A549 (cell line): ENCODE results near the gene SLC29A3. TPM values are rescaled to one million over a fixed set of nuclear protein-coding genes. Genes with fewer than 3 reads are reported as not detected.

Experiments
- ATAC-seq, 2 experiments: fragments of 200-7000 bp in 1 of 2; fragments of >200 bp in 1 of 2; cut with Nextera tagmentation in 1 of 2; cut with Tn5 transposase in 1 of 2; 3 replicates each; pipeline versions ENCODE4 v1.8.0 to v1.9.1; 2018 to 2020; ENCODE audit warnings: mild to moderate bottlenecking in 1 of 2, moderate library complexity in 1 of 2
- CTCF ChIA-PET: fragments of 300-600 bp; sonication (Branson Sonifier 250); formaldehyde crosslinking; extraction: SDS; loops from one replicate; lab custom pipeline; 2021; ENCODE audit warnings: antibody characterized with exemption, inconsistent platforms; lab: Yijun Ruan, JAX
- POLR2A ChIA-PET: fragments of 350-600 bp; formaldehyde crosslinking; extraction: SDS; loops from one replicate; lab custom pipeline; 2021; ENCODE audit warnings: antibody characterized with exemption, inconsistent platforms; lab: Yijun Ruan, JAX
- DNase-seq, 2 experiments: peaks; one replicate each; pipeline versions ENCODE4 v3.0.0 to v3.0.0-alpha.2; 2011 to 2016; ENCODE audit warnings: low read depth in 1 of 2, low spot score in 1 of 2
- FAIRE-seq: peaks from 2 replicates; lab custom pipeline; 2011; peaks lifted over from hg19 to GRCh38; lab: Jason Lieb, UNC
- H3K27ac ChIP-seq, 2 experiments: fragments of >200 bp; sonication (Bioruptor Twin); formaldehyde crosslinking; 3 replicates each; pipeline ENCODE4 v1.5.1; 2016 to 2017
- H3K4me1 ChIP-seq: fragments of >200 bp; sonication (Bioruptor Twin); formaldehyde crosslinking; 3 replicates; pipeline ENCODE4 v1.6.1; 2016
- H3K4me2 ChIP-seq: fragments of >200 bp; sonication (Bioruptor Twin); formaldehyde crosslinking; 3 replicates; pipeline ENCODE4 v1.6.1; 2016
- H3K4me3 ChIP-seq: fragments of >200 bp; sonication (Bioruptor Twin); formaldehyde crosslinking; 3 replicates; pipeline ENCODE4 v1.5.1; 2016
- H3K9me3 ChIP-seq: fragments of >200 bp; sonication (Bioruptor Twin); formaldehyde crosslinking; 3 replicates; pipeline ENCODE4 v1.6.1; 2016
- ATOH8 ChIP-seq: fragments of 250-450 bp; sonication (Bioruptor Pico); IDR thresholded peaks from 2 replicates; pipeline ENCODE4 v1.5.0; 2020; ENCODE audit warnings: low read depth, mild to moderate bottlenecking, moderate library complexity
- FOSB ChIP-seq: fragments of 250-450 bp; sonication (Bioruptor Pico); IDR thresholded peaks from 2 replicates; pipeline ENCODE4 v1.5.0; 2020; ENCODE audit warnings: mild to moderate bottlenecking, moderate library complexity
- GATA3 ChIP-seq: IDR thresholded peaks from 2 replicates; pipeline ENCODE4 v1.6.1; 2012; ENCODE audit warnings: borderline replicate concordance
- HDAC2 ChIP-seq: fragments of 200-600 bp; sonication (generic); IDR thresholded peaks from 2 replicates; pipeline ENCODE4 v1.6.1; 2016
- HEYL ChIP-seq: fragments of 250-450 bp; sonication (Bioruptor Pico); IDR thresholded peaks from 2 replicates; pipeline ENCODE4 v1.8.0; 2021; ENCODE audit warnings: mild to moderate bottlenecking, moderate library complexity
- HOXB5 ChIP-seq: fragments of 250-450 bp; sonication (Bioruptor Pico); IDR thresholded peaks from 2 replicates; pipeline ENCODE4 v1.5.0; 2020; ENCODE audit warnings: mild to moderate bottlenecking, moderate library complexity
- JUN ChIP-seq, 2 experiments: fragments of >200 bp; sonication (Bioruptor Twin); formaldehyde crosslinking; IDR thresholded peaks; 2 replicates in 1 of 2; 3 replicates in 1 of 2; pipeline ENCODE4 v1.6.1; 2016 to 2017
- JUNB ChIP-seq: fragments of >200 bp; sonication (Bioruptor Twin); formaldehyde crosslinking; IDR thresholded peaks from 2 replicates; pipeline ENCODE4 v1.6.1; 2016
- KDM5A ChIP-seq: fragments of 200-600 bp; sonication (generic); IDR thresholded peaks from 2 replicates; pipeline ENCODE4 v1.6.1; 2016; ENCODE audit warnings: antibody characterized with exemption, mild to moderate bottlenecking
- MAZ ChIP-seq: fragments of 150-350 bp; IDR thresholded peaks from 2 replicates; pipeline ENCODE4 v1.6.1; 2014; ENCODE audit warnings: antibody characterized with exemption, low read depth, low read length, borderline replicate concordance
- NPAS2 ChIP-seq: fragments of 250-450 bp; sonication (Bioruptor Pico); IDR thresholded peaks from 2 replicates; pipeline ENCODE4 v1.8.0; 2022; ENCODE audit warnings: mild to moderate bottlenecking, moderate library complexity, borderline replicate concordance
- NR3C1 ChIP-seq: fragments of >200 bp; sonication (Bioruptor Twin); formaldehyde crosslinking; IDR thresholded peaks from 3 replicates; pipeline ENCODE4 v1.6.1; 2017
- PHF8 ChIP-seq: fragments of 200-600 bp; sonication (generic); IDR thresholded peaks from 2 replicates; pipeline ENCODE4 v1.6.1; 2016; ENCODE audit warnings: low read depth, mild to moderate bottlenecking, antibody characterized with exemption, moderate library complexity, borderline replicate concordance
- RAD21 ChIP-seq, 2 experiments: fragments of >200 bp in 1 of 2; sonication (Bioruptor Twin) in 1 of 2; formaldehyde crosslinking in 1 of 2; IDR thresholded peaks in 1 of 2; conservative IDR thresholded peaks in 1 of 2; 2 replicates in 1 of 2; 3 replicates in 1 of 2; pipeline ENCODE4 v1.6.1; 2012 to 2018; ENCODE audit warnings: inconsistent platforms in 1 of 2
- RCOR1 ChIP-seq: fragments of 150-350 bp; IDR thresholded peaks from 2 replicates; pipeline ENCODE4 v1.6.1; 2014; ENCODE audit warnings: antibody characterized with exemption, low read length, low read depth
- SMC3 ChIP-seq: fragments of >200 bp; sonication (Bioruptor Twin); formaldehyde crosslinking; IDR thresholded peaks from 3 replicates; pipeline ENCODE4 v1.6.1; 2018; ENCODE audit warnings: inconsistent platforms
- USF2 ChIP-seq: fragments of 450-650 bp; IDR thresholded peaks from 2 replicates; pipeline ENCODE4 v1.6.1; 2014; ENCODE audit warnings: antibody characterized with exemption
- ZC3H11A ChIP-seq: fragments of 450-650 bp; IDR thresholded peaks from 2 replicates; pipeline ENCODE4 v1.6.1; 2014; ENCODE audit warnings: antibody characterized with exemption, mild to moderate bottlenecking
- WGBS: methylation state at CpG from one replicate; pipeline ENCODE4 v1.1.6; 2017; ENCODE audit errors: missing lambda C conversion rate; 5-methylcytosine and 5-hydroxymethylcytosine counted together
- polyA plus RNA-seq, 4 experiments: library from polyadenylated mRNA; depleted of rRNA in 3 of 4; stranded (reverse); fragments of >200 nt; fragmentation: RNase III in 1 of 4; extraction: RNeasy Plus Mini Kit Qiagen cat#74134 plus additional on column Dnase treatment in 1 of 4; gene quantifications; 2 replicates in 3 of 4; 3 replicates in 1 of 4; pipeline ENCODE4 v1.2.3, GENCODE V29; 2011 to 2017
- TF ChIP-seq, protein P1 (sequence below): fragments of >200 bp; sonication (Bioruptor Twin); formaldehyde crosslinking; IDR thresholded peaks from 3 replicates; pipeline ENCODE4 v1.5.1; 2016
- TF ChIP-seq, protein P2 (sequence below): fragments of 200-600 bp; sonication (generic); IDR thresholded peaks from 2 replicates; pipeline ENCODE4 v1.6.1; 2016; ENCODE audit warnings: antibody characterized with exemption, mild to moderate bottlenecking, moderate library complexity
- TF ChIP-seq, protein P3 (sequence below): fragments of 250-450 bp; sonication (Bioruptor Pico); IDR thresholded peaks from 2 replicates; pipeline ENCODE4 v1.5.0; 2021; ENCODE audit warnings: mild to moderate bottlenecking, moderate library complexity, borderline replicate concordance

Gene SLC29A3
- polyA plus RNA-seq, 2 of the 4 experiments (the other 2 are of a cell fraction) = 7.2 to 11.4 TPM

DNA sequence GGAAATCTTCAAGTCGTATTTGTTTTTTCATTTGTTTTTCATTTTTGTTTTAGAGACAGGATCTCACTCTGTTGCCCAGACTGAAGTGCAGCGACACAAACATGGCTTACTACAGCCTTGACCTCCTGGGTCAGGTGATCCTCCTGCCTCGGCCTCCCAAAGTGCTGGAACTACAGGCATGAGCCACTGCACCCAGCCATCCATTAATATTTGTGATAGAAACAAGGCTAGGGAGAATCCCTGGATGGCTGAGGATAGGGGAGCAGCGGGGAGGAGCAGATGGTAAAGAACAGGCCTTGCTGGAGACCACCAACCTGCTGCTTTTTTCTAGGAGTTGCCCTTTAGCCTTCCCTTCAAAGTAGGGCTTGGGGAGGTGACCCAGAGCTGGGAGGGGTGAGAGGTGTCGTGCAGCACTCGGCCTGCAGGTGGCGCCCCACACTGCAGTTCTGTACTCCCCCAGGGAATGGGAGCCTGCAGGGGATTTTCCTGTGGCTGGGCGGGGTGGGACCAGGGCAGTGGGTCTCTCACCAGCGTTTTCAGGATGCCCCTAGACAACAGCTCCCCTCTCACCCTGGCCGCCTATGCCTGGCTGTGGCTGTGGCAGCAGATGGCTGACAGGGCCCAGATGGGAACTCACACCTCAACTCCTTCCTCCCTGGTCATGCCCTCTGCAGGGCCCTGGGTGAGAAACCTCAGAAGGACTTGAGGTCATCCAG lies 65.1 kb downstream of the SLC29A3 start:
- WGBS = 19% methylated on average over 9 of the region's 10 CpGs
- ATAC-seq = peak; percentile 91 to 98
- no peak overlapping the region for H3K4me3 ChIP-seq
- H3K27ac ChIP-seq = no peak overlapping the region
- no peaks in the 10 kb centered on the region for H3K4me1 ChIP-seq
- no peak overlapping the region for H3K4me2 ChIP-seq
- TF ChIP-seq KDM5A (no peak), HDAC2 (no peak), SMC3 (peak; percentile 76), RAD21 (conservative IDR thresholded peaks at IDR 0.05 in 1 of 2, IDR thresholded peaks at IDR 0.05 in 1 of 2) (peak; percentile 85 to 89)
- TF ChIP-seq, protein P1, sequence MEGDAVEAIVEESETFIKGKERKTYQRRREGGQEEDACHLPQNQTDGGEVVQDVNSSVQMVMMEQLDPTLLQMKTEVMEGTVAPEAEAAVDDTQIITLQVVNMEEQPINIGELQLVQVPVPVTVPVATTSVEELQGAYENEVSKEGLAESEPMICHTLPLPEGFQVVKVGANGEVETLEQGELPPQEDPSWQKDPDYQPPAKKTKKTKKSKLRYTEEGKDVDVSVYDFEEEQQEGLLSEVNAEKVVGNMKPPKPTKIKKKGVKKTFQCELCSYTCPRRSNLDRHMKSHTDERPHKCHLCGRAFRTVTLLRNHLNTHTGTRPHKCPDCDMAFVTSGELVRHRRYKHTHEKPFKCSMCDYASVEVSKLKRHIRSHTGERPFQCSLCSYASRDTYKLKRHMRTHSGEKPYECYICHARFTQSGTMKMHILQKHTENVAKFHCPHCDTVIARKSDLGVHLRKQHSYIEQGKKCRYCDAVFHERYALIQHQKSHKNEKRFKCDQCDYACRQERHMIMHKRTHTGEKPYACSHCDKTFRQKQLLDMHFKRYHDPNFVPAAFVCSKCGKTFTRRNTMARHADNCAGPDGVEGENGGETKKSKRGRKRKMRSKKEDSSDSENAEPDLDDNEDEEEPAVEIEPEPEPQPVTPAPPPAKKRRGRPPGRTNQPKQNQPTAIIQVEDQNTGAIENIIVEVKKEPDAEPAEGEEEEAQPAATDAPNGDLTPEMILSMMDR = peak; percentile 86
- TF ChIP-seq, all 56 proteins: peak for 3
- ChIA-PET POLR2A (no interaction called here), CTCF (interaction anchor here (0.6 to 47.4 kb wide), 45 partner anchors 12 to 512 kb away, joined by 3 to 977 read pairs (median 4); partner anchors contain the start of genes CDH23 and SLC29A3)
- H3K9me3 ChIP-seq = no peaks in the 10 kb centered on the region
- DNase-seq = peak; percentile 58 to 78
- no peak for FAIRE-seq

- H3K27ac ChIP-seq = no peak overlapping the region
- TF ChIP-seq ZC3H11A (no peak), RAD21 (conservative IDR thresholded peaks at IDR 0.05 in 1 of 2, IDR thresholded peaks at IDR 0.05 in 1 of 2) (no peak), HEYL (no peak)
- TF ChIP-seq, all 56 proteins: peak for 0
- ATAC-seq = no peak
- no peak for FAIRE-seq
- Histone ChIP-seq H3K4me2 (no peak overlapping the region), H3K4me3 (no peak overlapping the region), H3K4me1 (no peaks in the 10 kb centered on the region), H3K9me3 (no peaks in the 10 kb centered on the region)
- ChIA-PET POLR2A (no interaction called here), CTCF (interaction anchor here (2.7 to 47.4 kb wide), 4 partner anchors 8 to 320 kb away, joined by 9 to 977 read pairs (median 126); partner anchors contain the start of genes CDH23 and SLC29A3)
- DNase-seq = no peak
- 62% methylated on average over 5 of the region's 5 CpGs for WGBS
These were observed 69.1 kb downstream of the SLC29A3 start for GRCh38 chr10:71388171-71388570.

DNA sequence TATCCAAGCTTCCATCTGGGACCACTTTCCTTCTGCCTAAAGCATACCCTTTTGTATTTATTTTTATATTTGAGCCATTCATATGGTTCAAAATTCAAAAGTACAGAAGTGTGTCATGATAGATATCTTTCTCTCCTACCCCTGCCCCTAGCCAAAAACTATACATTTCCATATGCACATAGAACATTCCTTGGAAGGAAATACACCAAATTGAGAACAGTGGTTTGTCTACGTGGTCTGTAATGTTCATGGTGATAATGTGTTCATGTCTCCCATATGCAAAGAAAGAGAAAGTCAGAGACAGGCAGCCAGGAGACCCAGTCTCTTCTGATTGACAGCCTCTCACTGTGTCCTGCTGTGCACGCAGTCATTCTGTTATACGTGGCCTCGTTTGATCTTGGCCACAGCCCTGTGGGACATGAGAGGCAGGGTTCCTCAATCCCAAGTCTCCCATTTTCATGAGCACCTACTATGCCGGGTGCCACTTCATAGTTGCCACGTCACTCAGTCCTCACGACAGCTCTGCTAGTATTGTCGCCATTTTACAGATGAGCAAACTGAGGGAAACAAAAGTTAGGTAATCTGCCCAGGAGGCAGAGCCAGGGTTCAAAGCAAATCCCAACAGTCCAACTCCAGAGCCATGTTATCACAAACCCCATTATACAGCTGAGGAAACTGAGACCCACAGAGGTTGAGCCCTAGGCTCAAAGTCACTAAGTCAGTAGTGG lies 69.7 kb downstream of the SLC29A3 start:
- 67% methylated on average over 8 of the region's 8 CpGs for WGBS
- no peaks in the 10 kb centered on the region for H3K9me3 ChIP-seq
- ChIA-PET POLR2A (no interaction called here), CTCF (interaction anchor here (1.6 to 47.4 kb wide), 6 partner anchors 7 to 508 kb away, joined by 3 to 977 read pairs (median 48); partner anchors contain the start of genes CDH23 and SLC29A3)
- ATAC-seq (no peak), DNase-seq (no peak), FAIRE-seq (no peak)
- H3K27ac ChIP-seq = no peak overlapping the region
- no peak overlapping the region for H3K4me3 ChIP-seq
- H3K4me1 ChIP-seq = no peaks in the 10 kb centered on the region
- H3K4me2 ChIP-seq = no peak overlapping the region
- TF ChIP-seq, protein P2, sequence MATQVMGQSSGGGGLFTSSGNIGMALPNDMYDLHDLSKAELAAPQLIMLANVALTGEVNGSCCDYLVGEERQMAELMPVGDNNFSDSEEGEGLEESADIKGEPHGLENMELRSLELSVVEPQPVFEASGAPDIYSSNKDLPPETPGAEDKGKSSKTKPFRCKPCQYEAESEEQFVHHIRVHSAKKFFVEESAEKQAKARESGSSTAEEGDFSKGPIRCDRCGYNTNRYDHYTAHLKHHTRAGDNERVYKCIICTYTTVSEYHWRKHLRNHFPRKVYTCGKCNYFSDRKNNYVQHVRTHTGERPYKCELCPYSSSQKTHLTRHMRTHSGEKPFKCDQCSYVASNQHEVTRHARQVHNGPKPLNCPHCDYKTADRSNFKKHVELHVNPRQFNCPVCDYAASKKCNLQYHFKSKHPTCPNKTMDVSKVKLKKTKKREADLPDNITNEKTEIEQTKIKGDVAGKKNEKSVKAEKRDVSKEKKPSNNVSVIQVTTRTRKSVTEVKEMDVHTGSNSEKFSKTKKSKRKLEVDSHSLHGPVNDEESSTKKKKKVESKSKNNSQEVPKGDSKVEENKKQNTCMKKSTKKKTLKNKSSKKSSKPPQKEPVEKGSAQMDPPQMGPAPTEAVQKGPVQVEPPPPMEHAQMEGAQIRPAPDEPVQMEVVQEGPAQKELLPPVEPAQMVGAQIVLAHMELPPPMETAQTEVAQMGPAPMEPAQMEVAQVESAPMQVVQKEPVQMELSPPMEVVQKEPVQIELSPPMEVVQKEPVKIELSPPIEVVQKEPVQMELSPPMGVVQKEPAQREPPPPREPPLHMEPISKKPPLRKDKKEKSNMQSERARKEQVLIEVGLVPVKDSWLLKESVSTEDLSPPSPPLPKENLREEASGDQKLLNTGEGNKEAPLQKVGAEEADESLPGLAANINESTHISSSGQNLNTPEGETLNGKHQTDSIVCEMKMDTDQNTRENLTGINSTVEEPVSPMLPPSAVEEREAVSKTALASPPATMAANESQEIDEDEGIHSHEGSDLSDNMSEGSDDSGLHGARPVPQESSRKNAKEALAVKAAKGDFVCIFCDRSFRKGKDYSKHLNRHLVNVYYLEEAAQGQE = no peak
- TF ChIP-seq JUN (IDR thresholded peaks at IDR 0.05) (no peak), HOXB5 (CRISPR knock-in tag) (no peak), JUNB (no peak), GATA3 (no peak), MAZ (no peak), HEYL (no peak), USF2 (no peak), RCOR1 (no peak), PHF8 (no peak), FOSB (no peak), NPAS2 (CRISPR knock-in tag) (no peak), ATOH8 (CRISPR knock-in tag) (no peak), NR3C1 (no peak)
- TF ChIP-seq, protein P3, sequence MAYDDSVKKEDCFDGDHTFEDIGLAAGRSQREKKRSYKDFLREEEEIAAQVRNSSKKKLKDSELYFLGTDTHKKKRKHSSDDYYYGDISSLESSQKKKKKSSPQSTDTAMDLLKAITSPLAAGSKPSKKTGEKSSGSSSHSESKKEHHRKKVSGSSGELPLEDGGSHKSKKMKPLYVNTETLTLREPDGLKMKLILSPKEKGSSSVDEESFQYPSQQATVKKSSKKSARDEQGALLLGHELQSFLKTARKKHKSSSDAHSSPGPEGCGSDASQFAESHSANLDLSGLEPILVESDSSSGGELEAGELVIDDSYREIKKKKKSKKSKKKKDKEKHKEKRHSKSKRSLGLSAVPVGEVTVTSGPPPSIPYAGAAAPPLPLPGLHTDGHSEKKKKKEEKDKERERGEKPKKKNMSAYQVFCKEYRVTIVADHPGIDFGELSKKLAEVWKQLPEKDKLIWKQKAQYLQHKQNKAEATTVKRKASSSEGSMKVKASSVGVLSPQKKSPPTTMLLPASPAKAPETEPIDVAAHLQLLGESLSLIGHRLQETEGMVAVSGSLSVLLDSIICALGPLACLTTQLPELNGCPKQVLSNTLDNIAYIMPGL = no peak
